ENCODE measurements around the gene PTCHD1. TPM values are rescaled to one million over a fixed set of nuclear protein-coding genes. Genes with fewer than 3 reads are reported as not detected.

Gene PTCHD1
- 0.52 and 3.0 TPM in 2 replicates for total RNA-seq (2014; rRNA removed; shearing (Covaris generic))

GRCh38 chrX:23334848-23335599, at the start of gene PTCHD1:
Gene PTCHD1, plus strand, starts transcription at chrX:23334849. Its CDS starts 27 bp downstream, at chrX:23334876.
- no peak for DNase-seq (ENCODE audit: low spot score)

- DNase-seq (ENCODE audit: low spot score), result no peak
Measured at GRCh38 chrX:23286731-23287130, 47.9 kb upstream of the PTCHD1 start.

- no peak for DNase-seq (ENCODE audit: low spot score)
Measured at GRCh38 chrX:23287191-23287725, 47.4 kb upstream of the PTCHD1 start.

- no peak for DNase-seq (ENCODE audit: low spot score)
Measured at GRCh38 chrX:23292354-23292987, 42.2 kb upstream of the PTCHD1 start.

- peak; percentile 94 for DNase-seq (ENCODE audit: low spot score)
Measured at GRCh38 chrX:23292988-23293651, 41.5 kb upstream of the PTCHD1 start.

GRCh38 chrX:23304881-23305280, 29.8 kb upstream of the PTCHD1 start:
- no peak for DNase-seq (ENCODE audit: low spot score)

GRCh38 chrX:23311731-23312130, 22.9 kb upstream of the PTCHD1 start:
- no peak for DNase-seq (ENCODE audit: low spot score)

- DNase-seq (ENCODE audit: low spot score), result no peak
Measured at GRCh38 chrX:23312136-23312535, 22.5 kb upstream of the PTCHD1 start.

GRCh38 chrX:23317799-23318724, 16.6 kb upstream of the PTCHD1 start:
- DNase-seq (ENCODE audit: low spot score), result peak; percentile 19

GRCh38 chrX:23327104-23327503, 7.5 kb upstream of the PTCHD1 start:
- no peak for DNase-seq (ENCODE audit: low spot score)

- no peak for DNase-seq (ENCODE audit: low spot score)
Measured at GRCh38 chrX:23331701-23332100, 2.9 kb upstream of the PTCHD1 start.

- no peak for DNase-seq (ENCODE audit: low spot score)
Measured at GRCh38 chrX:23332101-23332887, 2.4 kb upstream of the PTCHD1 start.

GRCh38 chrX:23332888-23333821, 1.5 kb upstream of the PTCHD1 start:
- no peak for DNase-seq (ENCODE audit: low spot score)

GRCh38 chrX:23333842-23334520, 668 bp upstream of the PTCHD1 start:
- peak; percentile 11 for DNase-seq (ENCODE audit: low spot score)

GRCh38 chrX:23334521-23334847, 165 bp upstream of the PTCHD1 start:
- DNase-seq (ENCODE audit: low spot score), result no peak

- no peak for DNase-seq (ENCODE audit: low spot score)
Measured at GRCh38 chrX:23338334-23338733, 3.7 kb downstream of the PTCHD1 start.

- no peak for DNase-seq (ENCODE audit: low spot score)
Measured at GRCh38 chrX:23341452-23341851, 6.8 kb downstream of the PTCHD1 start.

- no peak for DNase-seq (ENCODE audit: low spot score)
Measured at GRCh38 chrX:23344238-23344903, 9.7 kb downstream of the PTCHD1 start.

GRCh38 chrX:23344904-23345271, 10.2 kb downstream of the PTCHD1 start:
- no peak for DNase-seq (ENCODE audit: low spot score)
